ENCODE measurements around the gene GOLGA3.

- TF ChIP-seq, protein P1, sequence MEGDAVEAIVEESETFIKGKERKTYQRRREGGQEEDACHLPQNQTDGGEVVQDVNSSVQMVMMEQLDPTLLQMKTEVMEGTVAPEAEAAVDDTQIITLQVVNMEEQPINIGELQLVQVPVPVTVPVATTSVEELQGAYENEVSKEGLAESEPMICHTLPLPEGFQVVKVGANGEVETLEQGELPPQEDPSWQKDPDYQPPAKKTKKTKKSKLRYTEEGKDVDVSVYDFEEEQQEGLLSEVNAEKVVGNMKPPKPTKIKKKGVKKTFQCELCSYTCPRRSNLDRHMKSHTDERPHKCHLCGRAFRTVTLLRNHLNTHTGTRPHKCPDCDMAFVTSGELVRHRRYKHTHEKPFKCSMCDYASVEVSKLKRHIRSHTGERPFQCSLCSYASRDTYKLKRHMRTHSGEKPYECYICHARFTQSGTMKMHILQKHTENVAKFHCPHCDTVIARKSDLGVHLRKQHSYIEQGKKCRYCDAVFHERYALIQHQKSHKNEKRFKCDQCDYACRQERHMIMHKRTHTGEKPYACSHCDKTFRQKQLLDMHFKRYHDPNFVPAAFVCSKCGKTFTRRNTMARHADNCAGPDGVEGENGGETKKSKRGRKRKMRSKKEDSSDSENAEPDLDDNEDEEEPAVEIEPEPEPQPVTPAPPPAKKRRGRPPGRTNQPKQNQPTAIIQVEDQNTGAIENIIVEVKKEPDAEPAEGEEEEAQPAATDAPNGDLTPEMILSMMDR (IDR thresholded peaks at IDR 0.05) = no peak
- TF ChIP-seq POLR2A (IDR thresholded peaks at IDR 0.05) = no peak
These were observed 107.9 kb downstream of the GOLGA3 start for GRCh38 chr12:132720606-132721345.
